GM12875 (cell line): Measurements from ENCODE around the gene RIN1.
"Not testable (repeated sequence)": the region's sequence is repeated elsewhere in the genome, so short reads cannot be mapped to it uniquely, and the experiment has no call there.

ENCODE experiments used
- H3K4me3 ChIP-seq: one replicate; pipeline ENCODE4 v1.5.1; 2011; ENCODE audit warnings: low read depth, low read length, control low read depth
- CTCF ChIP-seq: IDR thresholded peaks from 2 replicates; pipeline ENCODE4 v1.5.1; 2011; ENCODE audit warnings: low read depth, mild to moderate bottlenecking, control low read depth, inconsistent platforms, low read length, moderate library complexity, borderline replicate concordance; ENCODE audit not compliant: insufficient read depth

The RIN1 gene

GRCh38 chr11:66363187-66363601 is 27.0 kb upstream of the RIN1 start:
- no peak for TF ChIP-seq CTCF
- H3K4me3 ChIP-seq = no peak overlapping the region

DNA sequence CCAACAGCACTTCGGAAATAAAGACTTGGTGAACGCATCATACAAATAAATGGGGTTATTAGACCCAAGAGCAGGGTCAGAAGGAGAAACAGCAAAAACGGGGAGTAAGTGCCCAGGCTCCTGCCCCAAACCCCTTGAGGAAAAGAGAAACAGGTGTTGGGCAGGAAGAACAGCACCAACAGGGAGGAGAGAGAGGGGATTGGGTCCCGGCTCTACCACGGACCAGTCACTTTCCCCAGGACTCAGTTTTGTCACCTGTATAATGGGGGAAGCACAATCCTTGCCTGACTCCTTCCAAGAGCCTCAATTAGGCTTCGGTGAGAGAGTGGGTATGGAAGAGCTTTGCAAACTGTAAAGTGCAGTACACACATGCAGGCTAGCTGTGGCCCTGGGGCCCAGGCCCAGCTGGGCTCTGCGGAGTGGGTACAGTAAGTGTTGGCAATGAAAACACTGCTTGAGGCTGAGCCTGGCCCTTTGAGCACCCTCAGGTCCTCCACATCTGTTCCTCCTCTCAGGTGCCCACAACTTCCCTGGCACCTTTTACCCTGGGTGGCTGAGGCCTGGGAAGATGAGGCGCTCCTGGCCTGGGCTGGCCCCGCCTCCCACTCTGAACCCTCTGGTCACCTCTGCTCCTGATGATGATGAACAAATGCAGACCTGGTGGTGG is 26.4 kb upstream of the RIN1 start:
- no peak overlapping the region for H3K4me3 ChIP-seq

DNA sequence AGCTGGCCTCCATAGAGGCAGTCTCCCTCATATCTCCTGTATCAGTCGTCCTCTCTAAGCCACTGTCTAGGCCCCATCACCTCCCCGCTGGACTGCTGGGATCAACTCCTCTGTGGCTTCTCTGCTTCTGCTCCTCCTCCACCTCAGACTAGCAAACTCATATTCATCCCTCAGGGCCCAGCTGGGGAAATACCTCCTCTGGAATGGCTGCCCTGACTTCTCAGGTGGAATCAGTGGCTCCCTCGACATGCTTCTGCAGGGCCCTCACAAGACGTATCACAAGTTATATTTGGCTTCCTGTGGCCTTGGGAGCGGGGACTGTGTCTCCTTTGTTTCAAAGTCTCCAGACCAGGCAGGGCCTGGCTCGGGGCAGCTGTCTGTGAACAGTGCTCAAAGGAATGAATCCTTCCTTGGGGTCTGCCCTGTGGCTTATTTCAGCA is 25.3 kb upstream of the RIN1 start:
- no peak for TF ChIP-seq CTCF
- no peak overlapping the region for H3K4me3 ChIP-seq

More for the DNA sequence above, 26.4 kb upstream of the RIN1 start:
- no peak for TF ChIP-seq CTCF

DNA sequence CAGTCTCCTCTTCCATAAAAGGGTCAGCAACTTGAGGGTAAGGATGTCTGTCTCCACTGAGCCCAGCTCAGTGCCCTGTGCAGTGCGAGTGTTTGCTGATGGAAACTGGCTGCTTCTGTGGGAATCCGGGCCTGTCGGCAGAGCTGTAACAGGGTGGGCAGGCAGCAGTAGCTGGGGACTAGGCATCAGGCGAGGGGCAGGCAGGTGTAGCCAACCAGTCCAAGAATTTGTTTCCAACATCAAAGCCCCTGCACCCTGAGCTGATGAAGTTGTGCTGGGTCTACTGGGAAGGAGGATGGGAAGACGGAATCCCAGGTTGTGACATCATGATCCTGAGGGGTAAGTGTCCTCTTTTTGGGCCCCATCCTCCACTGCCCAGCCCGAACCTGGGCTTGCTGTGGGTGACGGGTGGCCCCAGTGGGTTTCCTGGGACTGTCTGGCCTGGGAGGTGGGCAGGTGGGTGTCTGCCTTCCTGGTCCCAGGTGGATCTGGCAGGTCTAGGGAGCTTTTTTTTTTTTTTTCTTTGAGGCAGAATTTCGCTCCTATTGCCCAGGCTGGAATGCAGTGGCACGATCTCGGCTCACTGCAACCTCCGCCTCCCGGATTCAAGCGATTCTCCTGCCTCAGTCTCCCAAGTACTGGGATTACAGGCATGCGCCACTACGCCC is 24.3 kb upstream of the RIN1 start:
- no peak overlapping the region for H3K4me3 ChIP-seq
- TF ChIP-seq CTCF = no peak

DNA sequence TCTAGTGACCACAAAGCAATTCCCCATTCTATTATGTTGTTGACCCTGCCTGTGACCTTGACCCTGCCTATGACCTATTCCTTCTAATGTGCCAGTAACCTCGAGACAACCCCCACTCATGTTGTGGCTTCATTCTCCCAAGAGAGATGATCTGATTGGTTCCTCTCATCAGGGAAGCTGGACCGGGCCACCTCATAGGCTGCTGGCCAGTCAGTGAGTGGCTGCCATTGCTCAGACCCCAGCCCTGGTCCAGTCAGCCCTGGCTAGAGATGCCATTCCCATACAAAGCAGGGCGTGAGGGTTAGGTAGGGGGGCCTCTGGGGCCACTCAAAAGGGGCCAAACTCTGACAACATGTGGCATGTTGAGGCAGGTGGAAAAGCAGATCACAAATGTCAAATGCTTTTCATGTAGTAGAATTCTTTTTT is 23.4 kb upstream of the RIN1 start:
- no peak for TF ChIP-seq CTCF
- no peak overlapping the region for H3K4me3 ChIP-seq

GRCh38 chr11:66350560-66351235 is 14.5 kb upstream of the RIN1 start:
- H3K4me3 ChIP-seq = not testable (repeated sequence)

GRCh38 chr11:66349084-66349386 is 12.8 kb upstream of the RIN1 start:
- no peak for TF ChIP-seq CTCF
- H3K4me3 ChIP-seq = no peak overlapping the region
